ENCODE measurements around the gene KRT76. TPM values are rescaled to one million over a fixed set of nuclear protein-coding genes. Genes with fewer than 3 reads are reported as not detected.
"Not testable (repeated sequence)": the region's sequence is repeated elsewhere in the genome, so short reads cannot be mapped to it uniquely, and the experiment has no call there.

The KRT76 gene
- total RNA-seq, 4 donors from 2014 or later, result not detected

GRCh38 chr12:52751795-52752194 lies 25.4 kb downstream of the KRT76 start:
- H3K9me3 ChIP-seq, result no peaks in the 10 kb centered on the region
- no peak for TF ChIP-seq POLR2A (IDR thresholded peaks at IDR 0.05)
- no peak for TF ChIP-seq CTCF (IDR thresholded peaks at IDR 0.05 in 4 of 5, conservative IDR thresholded peaks at IDR 0.05 in 1 of 5)
- DNase-seq, result no peak
- H3K27ac ChIP-seq, result no peak overlapping the region
- H3K4me1 ChIP-seq, result no peaks in the 10 kb centered on the region
- ATAC-seq, result no peak
- no peaks in the 10 kb centered on the region for H3K27me3 ChIP-seq
- in situ Hi-C loops (cut with MboI; ENCODE audit: low sequenced_read_pairs in 4 of 4), result no loop called here
- H3K4me3 ChIP-seq, result no peak overlapping the region
- intact Hi-C loops (cut with DNase I; ENCODE audit: low total_unique reads), result no loop called here
- H3K36me3 ChIP-seq, result no peaks in the 10 kb centered on the region

GRCh38 chr12:52750532-52750931 lies 26.6 kb downstream of the KRT76 start:
- intact Hi-C loops (cut with DNase I; ENCODE audit: low total_unique reads), result not testable (repeated sequence)

GRCh38 chr12:52749827-52750226 lies 27.3 kb downstream of the KRT76 start:
- ATAC-seq, result no peak
- intact Hi-C loops (cut with DNase I; ENCODE audit: low total_unique reads) (no loop called here), in situ Hi-C loops (cut with MboI; ENCODE audit: low sequenced_read_pairs in 4 of 4) (no loop called here)
- no peaks in the 10 kb centered on the region for H3K36me3 ChIP-seq
- H3K4me1 ChIP-seq, result no peaks in the 10 kb centered on the region
- H3K9me3 ChIP-seq, result no peaks in the 10 kb centered on the region
- TF ChIP-seq POLR2A (IDR thresholded peaks at IDR 0.05) (no peak), CTCF (IDR thresholded peaks at IDR 0.05 in 4 of 5, conservative IDR thresholded peaks at IDR 0.05 in 1 of 5) (no peak)
- DNase-seq, result no peak
- no peak overlapping the region for H3K4me3 ChIP-seq
- H3K27me3 ChIP-seq, result no peaks in the 10 kb centered on the region
- H3K27ac ChIP-seq, result no peak overlapping the region

More at GRCh38 chr12:52750532-52750931, 26.6 kb downstream of the KRT76 start:
- H3K4me1 ChIP-seq; ATAC-seq; H3K27ac ChIP-seq; H3K4me3 ChIP-seq; in situ Hi-C loops (cut with MboI; ENCODE audit: low sequenced_read_pairs in 4 of 4); DNase-seq; H3K36me3 ChIP-seq; H3K9me3 ChIP-seq; H3K27me3 ChIP-seq: not testable (repeated sequence)

GRCh38 chr12:52748578-52748977 lies 28.6 kb downstream of the KRT76 start:
- DNase-seq (no peak), ATAC-seq (no peak)
- Histone ChIP-seq H3K9me3 (no peaks in the 10 kb centered on the region), H3K4me3 (no peak overlapping the region), H3K27me3 (no peaks in the 10 kb centered on the region), H3K36me3 (no peaks in the 10 kb centered on the region), H3K4me1 (no peaks in the 10 kb centered on the region), H3K27ac (no peak overlapping the region)
- intact Hi-C loops (cut with DNase I; ENCODE audit: low total_unique reads), result no loop called here
- TF ChIP-seq POLR2A (IDR thresholded peaks at IDR 0.05) (no peak), CTCF (IDR thresholded peaks at IDR 0.05 in 4 of 5, conservative IDR thresholded peaks at IDR 0.05 in 1 of 5) (no peak)
- in situ Hi-C loops (cut with MboI; ENCODE audit: low sequenced_read_pairs in 4 of 4), result no loop called here

- in situ Hi-C loops (cut with MboI; ENCODE audit: low sequenced_read_pairs in 4 of 4), result no loop called here
Observed at GRCh38 chr12:52745554-52745953, 31.6 kb downstream of the KRT76 start.

GRCh38 chr12:52744493-52745156 lies 32.5 kb downstream of the KRT76 start:
- Histone ChIP-seq H3K4me3 (no peak overlapping the region), H3K4me1 (no peaks in the 10 kb centered on the region), H3K36me3 (no peaks in the 10 kb centered on the region), H3K9me3 (no peaks in the 10 kb centered on the region), H3K27me3 (peaks cover 0 to 4% (median 0%) of the 10 kb centered on the region in 3 donors), H3K27ac (no peak overlapping the region)
- no peak for DNase-seq
- TF ChIP-seq POLR2A (IDR thresholded peaks at IDR 0.05), result no peak
- ATAC-seq, result no peak
- intact Hi-C loops (cut with DNase I; ENCODE audit: low total_unique reads), result no loop called here
- in situ Hi-C loops (cut with MboI; ENCODE audit: low sequenced_read_pairs in 4 of 4), result no loop called here

More at GRCh38 chr12:52745554-52745953, 31.6 kb downstream of the KRT76 start:
- no peak overlapping the region for H3K4me3 ChIP-seq
- no peak overlapping the region for H3K27ac ChIP-seq
- peaks cover 0 to 4% (median 0%) of the 10 kb centered on the region in 3 donors for H3K27me3 ChIP-seq
- no peaks in the 10 kb centered on the region for H3K9me3 ChIP-seq
- H3K36me3 ChIP-seq, result no peaks in the 10 kb centered on the region
- no peak for DNase-seq
- no peak for TF ChIP-seq POLR2A (IDR thresholded peaks at IDR 0.05)
- ATAC-seq, result no peak
- intact Hi-C loops (cut with DNase I; ENCODE audit: low total_unique reads), result no loop called here
- H3K4me1 ChIP-seq, result no peaks in the 10 kb centered on the region

Measured in gastrocnemius medialis (tissue), 4 donors.